NCI-H345 treated with DMSO at 0.1 percent for 48 hours (cell line): ENCODE measurements around the gene HIP1.
"Not testable (repeated sequence)": the region's sequence is repeated elsewhere in the genome, so short reads cannot be mapped to it uniquely, and the experiment has no call there.

ENCODE experiments used
- DNase-seq: peaks from one replicate; lab custom pipeline; 2025; ENCODE audit not compliant: unreplicated experiment; lab: John Stamatoyannopoulos, UW

The HIP1 gene

GRCh38 chr7:75738604-75738974, at the start of gene HIP1:
Gene HIP1, minus strand, starts transcription at chr7:75738941. Its CDS starts 21 bp downstream, at chr7:75738920.
- no peak for DNase-seq

- DNase-seq, result not testable (repeated sequence)
Measured at GRCh38 chr7:75788154-75788847, 49.6 kb upstream of the HIP1 start.

GRCh38 chr7:75783058-75783457, 44.3 kb upstream of the HIP1 start:
- not testable (repeated sequence) for DNase-seq

GRCh38 chr7:75780647-75781273, 42.0 kb upstream of the HIP1 start:
- not testable (repeated sequence) for DNase-seq

GRCh38 chr7:75779516-75779915, 40.8 kb upstream of the HIP1 start:
- DNase-seq, result not testable (repeated sequence)

- not testable (repeated sequence) for DNase-seq
Measured at GRCh38 chr7:75779035-75779434, 40.3 kb upstream of the HIP1 start.

GRCh38 chr7:75776295-75776971, 37.7 kb upstream of the HIP1 start:
- no peak for DNase-seq

- not testable (repeated sequence) for DNase-seq
Measured at GRCh38 chr7:75773958-75774357, 35.2 kb upstream of the HIP1 start.

- DNase-seq, result no peak
Measured at GRCh38 chr7:75772081-75773077, 33.6 kb upstream of the HIP1 start, which contains the start of gene CCL26. Gene CCL26, minus strand, starts transcription at chr7:75772211. Its CDS starts 35 bp downstream, at chr7:75772176.

- no peak for DNase-seq
Measured at GRCh38 chr7:75771224-75771623, 32.5 kb upstream of the HIP1 start.

GRCh38 chr7:75762350-75762917, 23.7 kb upstream of the HIP1 start:
- DNase-seq, result peak; percentile 45

- not testable (repeated sequence) for DNase-seq
Measured at GRCh38 chr7:75761801-75762200, 23.1 kb upstream of the HIP1 start.

GRCh38 chr7:75758491-75758890, 19.8 kb upstream of the HIP1 start:
- no peak for DNase-seq

- no peak for DNase-seq
Measured at GRCh38 chr7:75757860-75758259, 19.1 kb upstream of the HIP1 start.

GRCh38 chr7:75756991-75757676, 18.4 kb upstream of the HIP1 start:
- DNase-seq, result no peak

GRCh38 chr7:75756206-75756990, 17.7 kb upstream of the HIP1 start:
- no peak for DNase-seq

- no peak for DNase-seq
Measured at GRCh38 chr7:75743455-75743859, 4.7 kb upstream of the HIP1 start.

GRCh38 chr7:75740846-75741497, 2.2 kb upstream of the HIP1 start:
- DNase-seq, result no peak
